HG03196 (cell line): ENCODE data around the gene PDE6A.

Experiments
- ATAC-seq: cut with Tn5 transposase; IDR thresholded peaks from one replicate; pipeline ENCODE4 v1.9.1; 2021; ENCODE audit not compliant: unreplicated experiment

Gene PDE6A

GRCh38 chr5:149930749-149931574 is 13.6 kb downstream of the PDE6A start:
- ATAC-seq: no peak

GRCh38 chr5:149930043-149930748 is 14.4 kb downstream of the PDE6A start:
- no peak for ATAC-seq

- no peak for ATAC-seq
Observed at GRCh38 chr5:149924486-149924885, 20.1 kb downstream of the PDE6A start.

GRCh38 chr5:149922950-149923349 is 21.6 kb downstream of the PDE6A start:
- no peak for ATAC-seq

GRCh38 chr5:149921597-149921996 is 23.0 kb downstream of the PDE6A start:
- ATAC-seq: no peak

- ATAC-seq: no peak
Observed at GRCh38 chr5:149917073-149917676, 27.4 kb downstream of the PDE6A start.

- no peak for ATAC-seq
Observed at GRCh38 chr5:149916334-149917072, 28.1 kb downstream of the PDE6A start.

- ATAC-seq: no peak
Observed at GRCh38 chr5:149915392-149916260, 29.0 kb downstream of the PDE6A start.

- ATAC-seq: no peak
Observed at GRCh38 chr5:149913436-149914419, 30.9 kb downstream of the PDE6A start.

GRCh38 chr5:149912226-149912871 is 32.2 kb downstream of the PDE6A start:
- no peak for ATAC-seq

GRCh38 chr5:149911031-149911430 is 33.6 kb downstream of the PDE6A start:
- no peak for ATAC-seq

- no peak for ATAC-seq
Observed at GRCh38 chr5:149907828-149908227, 36.8 kb downstream of the PDE6A start.

GRCh38 chr5:149904977-149905376 is 39.6 kb downstream of the PDE6A start:
- ATAC-seq: no peak

- ATAC-seq: no peak
Observed at GRCh38 chr5:149904293-149904886, 40.2 kb downstream of the PDE6A start.

GRCh38 chr5:149903404-149903803 is 41.2 kb downstream of the PDE6A start:
- ATAC-seq: no peak

- ATAC-seq: no peak
Observed at GRCh38 chr5:149902177-149902576, 42.4 kb downstream of the PDE6A start.

GRCh38 chr5:149901511-149901910 is 43.1 kb downstream of the PDE6A start:
- ATAC-seq: no peak

GRCh38 chr5:149900390-149900789 is 44.2 kb downstream of the PDE6A start:
- no peak for ATAC-seq
